Tibial artery (tissue), 4 donors: Measurements from ENCODE around the gene TFIP11.

Experiments
- DNase-seq, 2 donors: peaks; one replicate each; pipeline ENCODE4 v3.0.0-alpha.2; 2019
- H3K27ac ChIP-seq, 2 donors: fragments of 200-600 bp; sonication (generic) in 1 of 2; 1 replicate in 1 of 2; 2 replicates in 1 of 2; pipeline ENCODE4 v1.5.1; 2018 to 2019; ENCODE audit warnings: mild to moderate bottlenecking in 1 of 2
- H3K27me3 ChIP-seq, 2 donors: fragments of 200-600 bp; sonication (generic) in 1 of 2; one replicate each; pipeline versions ENCODE4 v1.5.1 to v1.6.0; 2016 to 2019
- H3K36me3 ChIP-seq, 3 donors: fragments of 200-600 bp; sonication (generic) in 2 of 3; one replicate each; pipeline ENCODE4 v1.5.1; 2016 to 2019; ENCODE audit warnings: mild to moderate bottlenecking in 2 of 3
- H3K4me1 ChIP-seq, 4 donors: fragments of 200-600 bp; sonication (generic) in 2 of 4; 1 replicate in 3 of 4; 2 replicates in 1 of 4; pipeline ENCODE4 v1.5.1; 2016 to 2019
- H3K4me3 ChIP-seq, 2 donors: fragments of 200-600 bp; sonication (generic) in 1 of 2; 1 replicate in 1 of 2; 2 replicates in 1 of 2; pipeline ENCODE4 v1.5.1; 2018 to 2019; ENCODE audit warnings: mild to moderate bottlenecking in 2 of 2
- H3K9me3 ChIP-seq, 3 donors: fragments of 200-600 bp; sonication (generic) in 1 of 3; one replicate each; pipeline ENCODE4 v1.5.1; 2016 to 2019
- CTCF ChIP-seq, 2 experiments: fragments of 200-600 bp in 1 of 2; fragments of 450-650 bp in 1 of 2; IDR thresholded peaks; one replicate each; pipeline ENCODE4 v1.5.1; 2017 to 2019; ENCODE audit warnings: antibody characterized with exemption in 2 of 2, mild to moderate bottlenecking in 1 of 2, moderate library complexity in 1 of 2
- intact Hi-C: fragments of 100-400 bp; cut with DNase I; formaldehyde crosslinking; loops from one replicate; pipeline ENCODE4 v1.15.0; 2023; ENCODE audit warnings: low total_unique reads

Gene TFIP11

GRCh38 chr22:26444777-26445176, 67.5 kb downstream of the TFIP11 start:
- Histone ChIP-seq H3K4me1 (no peaks in the 10 kb centered on the region), H3K4me3 (no peak overlapping the region), H3K27ac (no peak overlapping the region), H3K27me3 (peaks cover 0 to 2% of the 10 kb centered on the region in 2 donors), H3K9me3 (no peaks in the 10 kb centered on the region), H3K36me3 (peaks cover 0 to 3% (median 3%) of the 10 kb centered on the region in 3 donors)
- no peak for TF ChIP-seq CTCF (IDR thresholded peaks at IDR 0.05)
- intact Hi-C loops: no loop called here
- DNase-seq: peak in 1 of 2 donors; percentile 15

GRCh38 chr22:26443901-26444690, 68.2 kb downstream of the TFIP11 start:
- no peak overlapping the region for H3K27ac ChIP-seq
- intact Hi-C loops: no loop called here

GRCh38 chr22:26442086-26442756, 70.1 kb downstream of the TFIP11 start:
- intact Hi-C loops: no loop called here
- Histone ChIP-seq H3K9me3 (no peaks in the 10 kb centered on the region), H3K4me1 (no peaks in the 10 kb centered on the region), H3K4me3 (no peak overlapping the region), H3K27me3 (peaks cover 0 to 4% of the 10 kb centered on the region in 2 donors), H3K27ac (no peak overlapping the region), H3K36me3 (no peaks in the 10 kb centered on the region)
- no peak for TF ChIP-seq CTCF (IDR thresholded peaks at IDR 0.05)
- DNase-seq: peak in 1 of 2 donors; percentile 15

More at GRCh38 chr22:26443901-26444690, 68.2 kb downstream of the TFIP11 start:
- no peaks in the 10 kb centered on the region for H3K4me1 ChIP-seq
- TF ChIP-seq CTCF (IDR thresholded peaks at IDR 0.05): no peak
- no peaks in the 10 kb centered on the region for H3K36me3 ChIP-seq
- no peaks in the 10 kb centered on the region for H3K9me3 ChIP-seq
- peak in 1 of 2 donors; percentile 39 for DNase-seq
- peaks cover 0 to 4% of the 10 kb centered on the region in 2 donors for H3K27me3 ChIP-seq
- no peak overlapping the region for H3K4me3 ChIP-seq
